ENCODE data around the gene ZC2HC1C.
"Not testable (repeated sequence)": the region's sequence is repeated elsewhere in the genome, so short reads cannot be mapped to it uniquely, and the experiment has no call there.

ZC2HC1C gene

GRCh38 chr14:75096959-75097358, 27.5 kb downstream of the ZC2HC1C start:
- no peak for DNase-seq

GRCh38 chr14:75098212-75098611, 28.8 kb downstream of the ZC2HC1C start:
- no peak for DNase-seq

- DNase-seq = no peak
Observed at GRCh38 chr14:75098682-75099081, 29.2 kb downstream of the ZC2HC1C start.

- no peak for DNase-seq
Observed at GRCh38 chr14:75101491-75101890, 32.0 kb downstream of the ZC2HC1C start.

GRCh38 chr14:75107186-75107585, 37.7 kb downstream of the ZC2HC1C start:
- DNase-seq = no peak

- DNase-seq = no peak
Observed at GRCh38 chr14:75109877-75110276, 40.4 kb downstream of the ZC2HC1C start.

- DNase-seq = no peak
Observed at GRCh38 chr14:75113932-75114539, 44.6 kb downstream of the ZC2HC1C start.

GRCh38 chr14:75119056-75119455, 49.6 kb downstream of the ZC2HC1C start:
- DNase-seq = no peak

- no peak for DNase-seq
Observed at GRCh38 chr14:75120541-75121291, 51.3 kb downstream of the ZC2HC1C start.

GRCh38 chr14:75121552-75121951, 52.1 kb downstream of the ZC2HC1C start:
- no peak for DNase-seq

- peak; percentile 24 for DNase-seq
Observed at GRCh38 chr14:75123991-75124390, 54.5 kb downstream of the ZC2HC1C start.

GRCh38 chr14:75125617-75126016, 56.2 kb downstream of the ZC2HC1C start:
- DNase-seq = no peak

GRCh38 chr14:75126121-75126544, 56.7 kb downstream of the ZC2HC1C start:
- DNase-seq = peak; percentile 35

GRCh38 chr14:75126679-75127473, 57.4 kb downstream of the ZC2HC1C start, which contains the start of gene NEK9:
Gene NEK9 (minus strand): TSS chr14:75127048. CDS start chr14:75126921, 127 bp downstream.
- DNase-seq = peak; percentile 90

GRCh38 chr14:75127474-75127820, 58.0 kb downstream of the ZC2HC1C start:
- DNase-seq = not testable (repeated sequence)

GRCh38 chr14:75127903-75128595, 58.6 kb downstream of the ZC2HC1C start:
- DNase-seq = no peak

- DNase-seq = no peak
Observed at GRCh38 chr14:75128596-75128990, 59.2 kb downstream of the ZC2HC1C start.
